IPS DF 4.7 (cell line): ENCODE measurements around the gene SLC10A7.

Source experiments
- DNase-seq: peaks from one replicate; pipeline ENCODE4 v3.0.0-alpha.2; 2013; ENCODE audit warnings: low spot score; ENCODE audit errors: extremely low read depth

Gene SLC10A7

GRCh38 chr4:146311238-146311970 lies 210.3 kb downstream of the SLC10A7 start:
- no peak for DNase-seq

- DNase-seq: no peak
Observed at GRCh38 chr4:146310319-146311021, 211.3 kb downstream of the SLC10A7 start.

GRCh38 chr4:146308951-146309350 lies 212.8 kb downstream of the SLC10A7 start:
- DNase-seq: no peak

GRCh38 chr4:146302822-146303221 lies 218.9 kb downstream of the SLC10A7 start:
- DNase-seq: no peak

GRCh38 chr4:146299607-146300006 lies 222.1 kb downstream of the SLC10A7 start:
- no peak for DNase-seq

GRCh38 chr4:146294776-146295175 lies 227.0 kb downstream of the SLC10A7 start:
- DNase-seq: no peak

GRCh38 chr4:146292508-146292907 lies 229.2 kb downstream of the SLC10A7 start:
- DNase-seq: no peak

- no peak for DNase-seq
Observed at GRCh38 chr4:146291313-146291712, 230.4 kb downstream of the SLC10A7 start.

GRCh38 chr4:146288193-146288592 lies 233.5 kb downstream of the SLC10A7 start:
- DNase-seq: no peak

GRCh38 chr4:146285037-146285436 lies 236.7 kb downstream of the SLC10A7 start:
- DNase-seq: no peak

- DNase-seq: no peak
Observed at GRCh38 chr4:146283758-146284651, 237.7 kb downstream of the SLC10A7 start.

GRCh38 chr4:146282657-146283056 lies 239.1 kb downstream of the SLC10A7 start:
- DNase-seq: no peak

GRCh38 chr4:146278986-146279385 lies 242.8 kb downstream of the SLC10A7 start:
- DNase-seq: no peak

GRCh38 chr4:146275370-146275769 lies 246.4 kb downstream of the SLC10A7 start:
- DNase-seq: no peak

- DNase-seq: no peak
Observed at GRCh38 chr4:146274774-146275173, 247.0 kb downstream of the SLC10A7 start.

GRCh38 chr4:146273204-146273901 lies 248.4 kb downstream of the SLC10A7 start:
- DNase-seq: no peak

- DNase-seq: no peak
Observed at GRCh38 chr4:146271466-146271865, 250.3 kb downstream of the SLC10A7 start.

GRCh38 chr4:146269228-146269653 lies 252.5 kb downstream of the SLC10A7 start:
- no peak for DNase-seq

- no peak for DNase-seq
Observed at GRCh38 chr4:146267826-146268225, 253.9 kb downstream of the SLC10A7 start.

- no peak for DNase-seq
Observed at GRCh38 chr4:146265950-146266490, 255.7 kb downstream of the SLC10A7 start.

GRCh38 chr4:146263793-146264192 lies 257.9 kb downstream of the SLC10A7 start:
- DNase-seq: no peak
